NCI-H1436 (cell line): ENCODE results near the gene OXSR1.
"Not testable (repeated sequence)": the region's sequence is repeated elsewhere in the genome, so short reads cannot be mapped to it uniquely, and the experiment has no call there.

Experiments
- DNase-seq: peaks from one replicate; lab custom pipeline; 2025; lab: John Stamatoyannopoulos, UW

The OXSR1 gene

GRCh38 chr3:38271553-38271952 is 106.2 kb downstream of the OXSR1 start:
- no peak for DNase-seq

GRCh38 chr3:38274864-38275649 is 109.7 kb downstream of the OXSR1 start:
- DNase-seq = no peak

DNA sequence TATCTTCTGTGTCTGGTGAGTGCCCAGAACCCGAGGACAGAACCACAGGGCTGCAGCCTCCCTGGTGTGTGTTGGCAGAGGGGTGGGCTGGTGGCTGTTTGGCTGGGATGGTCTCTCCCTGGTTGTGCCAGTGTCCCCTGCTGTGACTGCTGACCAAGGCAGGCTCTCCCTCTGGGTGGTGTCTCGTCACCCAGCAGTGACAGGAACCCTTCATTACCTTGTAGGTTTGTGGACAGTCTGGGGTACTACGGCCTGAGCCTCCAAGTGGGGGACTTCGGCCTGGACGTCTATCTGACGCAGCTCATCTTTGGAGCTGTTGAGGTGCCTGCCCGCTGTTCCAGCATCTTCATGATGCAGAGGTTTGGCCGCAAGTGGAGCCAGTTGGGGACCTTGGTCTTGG is 110.3 kb downstream of the OXSR1 start:
- no peak for DNase-seq

DNA sequence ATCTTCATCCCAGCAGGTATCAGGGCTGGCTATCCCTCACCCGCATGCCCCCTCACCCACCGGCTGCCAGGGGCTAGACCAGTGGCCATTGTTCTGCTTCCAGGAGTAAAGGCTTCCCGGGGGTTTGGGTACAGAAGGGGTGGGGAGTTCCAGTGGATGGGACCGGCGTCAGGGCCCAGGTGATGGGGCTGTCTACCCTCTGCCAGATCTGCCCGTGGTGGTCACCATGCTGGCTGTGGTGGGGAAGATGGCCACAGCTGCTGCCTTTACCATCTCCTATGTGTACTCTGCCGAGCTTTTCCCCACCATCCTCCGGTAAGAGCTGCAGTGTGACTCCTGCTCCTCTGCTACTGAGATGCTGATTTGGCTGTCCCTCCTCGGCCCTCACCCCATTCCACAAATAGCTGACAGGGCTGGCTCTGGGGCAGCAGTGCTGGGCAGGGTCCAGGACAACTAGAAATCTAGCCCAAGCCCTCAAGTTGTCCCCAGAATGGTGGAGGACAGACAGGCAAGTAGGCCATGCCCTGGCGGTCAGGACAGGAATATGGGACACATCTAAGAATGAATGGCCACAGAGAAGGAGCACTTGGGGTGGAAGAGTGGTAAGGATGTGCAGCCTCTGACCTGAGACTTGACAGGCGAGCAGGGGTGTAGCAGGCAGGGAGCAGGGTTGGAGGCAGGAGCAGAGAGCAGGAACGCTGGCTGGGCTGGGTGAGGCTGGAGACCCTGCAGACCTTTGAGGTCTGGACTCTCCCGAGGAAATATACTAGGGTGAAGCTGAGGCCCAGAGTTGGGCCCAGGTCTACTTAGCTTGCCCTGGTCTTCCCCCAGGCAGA is 111.0 kb downstream of the OXSR1 start:
- DNase-seq = no peak

GRCh38 chr3:38276917-38277630 is 111.7 kb downstream of the OXSR1 start:
- DNase-seq = no peak

DNA sequence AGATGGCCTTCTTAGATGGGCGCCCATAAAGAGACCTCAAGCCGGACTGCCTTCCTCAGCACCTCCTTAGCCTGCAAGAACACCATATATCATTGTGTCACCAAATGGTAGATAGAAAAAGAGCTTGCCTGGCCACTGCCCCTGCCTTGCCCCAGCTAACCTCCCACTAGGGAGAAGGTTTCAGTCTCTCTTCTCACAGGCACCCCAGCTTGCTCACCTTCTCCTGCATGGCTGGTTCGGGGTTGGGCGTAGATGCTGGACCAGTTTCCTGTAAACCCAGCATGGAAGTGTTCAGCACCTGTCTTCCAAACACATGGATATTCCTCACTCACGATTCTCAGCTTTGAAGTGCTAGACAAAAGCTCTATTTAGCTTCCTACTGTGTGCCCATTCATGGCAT is 113.5 kb downstream of the OXSR1 start:
- DNase-seq = no peak

DNA sequence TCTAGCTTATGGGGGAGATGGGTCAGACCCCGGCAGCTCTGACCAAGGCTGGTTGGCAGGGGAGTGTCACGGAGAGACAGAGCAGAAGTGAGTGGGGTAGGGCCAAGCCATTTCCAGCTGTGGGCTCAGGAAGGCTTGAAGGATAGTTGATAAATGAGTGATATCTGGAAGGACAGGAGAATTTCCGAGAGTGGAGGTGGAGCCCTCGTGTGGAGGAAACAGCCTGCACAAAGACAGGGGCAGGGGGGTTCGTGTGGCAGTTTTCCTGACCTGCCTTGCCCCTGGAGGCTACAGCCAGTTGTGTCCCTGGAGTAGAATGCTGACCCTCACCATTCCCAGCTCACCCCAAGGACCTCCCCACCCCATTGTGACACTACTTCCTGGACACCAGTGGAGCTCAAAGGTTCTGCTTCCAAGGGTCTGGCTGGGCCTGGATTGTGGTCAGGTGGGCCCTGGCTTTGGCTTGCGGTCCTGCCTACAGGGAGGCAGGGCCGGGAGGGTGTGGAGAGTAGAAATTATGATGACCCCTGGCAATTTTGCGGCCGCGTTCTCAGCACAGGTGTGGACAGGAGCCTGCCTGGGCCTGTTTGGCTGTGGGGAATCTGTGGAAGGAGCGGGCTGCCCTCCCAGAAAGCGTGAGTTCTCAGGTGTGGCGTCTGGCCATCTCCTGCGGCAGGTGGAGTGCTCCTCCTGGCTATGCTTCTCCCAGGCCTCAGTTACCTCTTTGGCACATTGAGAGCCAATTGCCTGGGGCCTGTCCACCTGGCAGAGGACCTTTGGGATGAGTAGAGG is 116.8 kb downstream of the OXSR1 start, which contains the start of gene SLC22A14:
TSS of gene SLC22A14 (plus strand) at position 400 of the 792 bp plus-strand sequence. CDS start 23,733 bp downstream, outside the sequence.
- no peak for DNase-seq

GRCh38 chr3:38283810-38284755 is 118.7 kb downstream of the OXSR1 start:
- no peak for DNase-seq

- no peak for DNase-seq
Measured at GRCh38 chr3:38284756-38285150, 119.4 kb downstream of the OXSR1 start.

- DNase-seq = not testable (repeated sequence)
Measured at GRCh38 chr3:38289286-38290217, 124.2 kb downstream of the OXSR1 start.

DNA sequence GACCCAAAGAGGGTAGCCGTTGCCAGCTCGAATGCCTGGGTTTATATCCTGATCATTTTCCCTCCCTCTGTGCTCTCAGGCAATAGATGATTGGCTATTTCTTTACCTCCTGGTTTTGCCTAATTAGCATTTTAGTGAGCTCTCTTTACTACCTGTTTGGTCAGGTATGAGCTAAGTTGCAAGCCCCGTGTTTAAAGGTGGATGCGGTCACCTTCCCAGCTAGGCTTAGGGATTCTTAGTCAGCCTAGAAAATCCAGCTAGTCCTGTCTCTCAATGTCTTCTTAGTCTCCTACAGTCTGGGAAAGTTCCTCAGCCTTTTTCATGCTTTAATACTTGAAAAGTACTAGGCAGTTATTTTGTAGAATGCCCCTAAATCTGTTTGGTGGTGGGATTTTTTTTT is 131.7 kb downstream of the OXSR1 start:
- DNase-seq = not testable (repeated sequence)

DNA sequence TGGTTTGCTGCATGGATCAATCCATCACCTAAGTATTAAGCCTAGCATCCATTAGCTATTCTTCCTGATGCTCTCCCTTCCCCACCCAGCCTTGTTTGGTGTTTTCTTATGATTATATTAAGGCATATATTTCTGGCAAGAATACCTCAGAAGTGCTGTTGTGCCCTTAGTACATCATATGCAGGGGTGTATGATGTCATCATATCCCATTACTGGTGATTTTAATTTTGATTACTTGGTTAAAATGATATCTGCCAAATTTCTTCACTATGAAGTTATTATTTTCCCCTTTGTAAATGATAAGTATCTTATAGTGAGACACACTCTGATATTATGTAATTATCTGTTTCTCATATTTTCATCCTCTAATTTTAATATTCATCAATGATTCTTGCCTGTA is 132.2 kb downstream of the OXSR1 start:
- no peak for DNase-seq

DNA sequence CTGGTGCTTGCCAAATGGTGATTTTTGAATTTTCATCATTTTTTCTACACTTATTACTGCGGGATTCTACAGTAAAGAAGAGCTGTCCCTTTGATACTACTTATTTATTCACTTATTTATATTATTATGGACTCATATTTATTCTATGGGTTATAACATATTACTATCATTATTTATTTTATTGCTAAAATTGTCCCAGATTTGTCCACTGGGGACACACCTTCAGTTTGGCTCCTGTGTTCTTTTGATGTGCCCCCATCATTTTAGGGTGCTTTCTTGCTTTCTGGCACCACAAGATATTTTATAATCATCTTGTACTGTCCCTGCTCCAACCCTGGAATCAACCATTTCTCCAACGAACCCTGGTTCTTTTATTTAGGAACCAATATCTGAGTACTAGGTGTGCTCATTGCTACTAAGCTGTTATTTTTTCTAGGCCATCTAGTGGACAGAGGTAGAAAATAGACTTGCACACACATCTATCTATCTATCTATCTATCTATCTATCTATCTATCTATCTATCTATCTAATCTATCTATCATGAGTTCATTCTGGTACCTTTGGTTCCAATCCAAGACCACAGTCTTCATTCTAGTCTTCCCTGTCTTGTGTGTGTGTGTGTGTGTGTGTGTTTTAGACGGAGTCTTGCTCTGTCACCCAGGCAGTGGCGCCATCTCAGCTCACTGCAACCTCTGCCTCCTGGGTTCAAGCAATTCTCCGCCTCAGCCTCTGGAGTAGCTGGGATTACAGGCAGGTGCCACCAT is 132.8 kb downstream of the OXSR1 start:
- DNase-seq = no peak
